ENCODE measurements around the gene FGGY.
"Not testable (repeated sequence)": the region's sequence is repeated elsewhere in the genome, so short reads cannot be mapped to it uniquely, and the experiment has no call there.

Gene FGGY

GRCh38 chr1:59699227-59699847 lies 402.4 kb downstream of the FGGY start:
- no peak for DNase-seq (ENCODE audit: low read depth, low spot score)

GRCh38 chr1:59701376-59701775 lies 404.5 kb downstream of the FGGY start:
- no peak for DNase-seq (ENCODE audit: low read depth, low spot score)

GRCh38 chr1:59703226-59703917 lies 406.5 kb downstream of the FGGY start:
- DNase-seq (ENCODE audit: low read depth, low spot score), result no peak

- no peak for DNase-seq (ENCODE audit: low read depth, low spot score)
These were observed 407.1 kb downstream of the FGGY start for GRCh38 chr1:59703918-59704378.

GRCh38 chr1:59704716-59705115 lies 407.8 kb downstream of the FGGY start:
- DNase-seq (ENCODE audit: low read depth, low spot score), result no peak

- DNase-seq (ENCODE audit: low read depth, low spot score), result no peak
These were observed 408.8 kb downstream of the FGGY start for GRCh38 chr1:59705466-59706302.

GRCh38 chr1:59706303-59706599 lies 409.4 kb downstream of the FGGY start:
- no peak for DNase-seq (ENCODE audit: low read depth, low spot score)

GRCh38 chr1:59707178-59707791 lies 410.4 kb downstream of the FGGY start:
- DNase-seq (ENCODE audit: low read depth, low spot score), result no peak

GRCh38 chr1:59709333-59709732 lies 412.4 kb downstream of the FGGY start:
- no peak for DNase-seq (ENCODE audit: low read depth, low spot score)

GRCh38 chr1:59710920-59711319 lies 414.0 kb downstream of the FGGY start:
- DNase-seq (ENCODE audit: low read depth, low spot score), result not testable (repeated sequence)

GRCh38 chr1:59714219-59714618 lies 417.3 kb downstream of the FGGY start:
- DNase-seq (ENCODE audit: low read depth, low spot score), result no peak

GRCh38 chr1:59714966-59715365 lies 418.1 kb downstream of the FGGY start:
- no peak for DNase-seq (ENCODE audit: low read depth, low spot score)

GRCh38 chr1:59716832-59717231 lies 419.9 kb downstream of the FGGY start:
- no peak for DNase-seq (ENCODE audit: low read depth, low spot score)

GRCh38 chr1:59718064-59718988 lies 421.4 kb downstream of the FGGY start:
- no peak for DNase-seq (ENCODE audit: low read depth, low spot score)

- no peak for DNase-seq (ENCODE audit: low read depth, low spot score)
These were observed 422.1 kb downstream of the FGGY start for GRCh38 chr1:59718989-59719360.

GRCh38 chr1:59720326-59721115 lies 423.6 kb downstream of the FGGY start:
- DNase-seq (ENCODE audit: low read depth, low spot score), result no peak

GRCh38 chr1:59730302-59730701 lies 433.4 kb downstream of the FGGY start:
- DNase-seq (ENCODE audit: low read depth, low spot score), result no peak

- no peak for DNase-seq (ENCODE audit: low read depth, low spot score)
These were observed 434.0 kb downstream of the FGGY start for GRCh38 chr1:59730759-59731478.

GRCh38 chr1:59731591-59731990 lies 434.7 kb downstream of the FGGY start:
- no peak for DNase-seq (ENCODE audit: low read depth, low spot score)
